ENCODE data around the gene YEATS4.

- no peak for TF ChIP-seq REST (IDR thresholded peaks at IDR 0.05; ENCODE audit: insufficient read depth in 1 of 2, low read depth in 2 of 2, low read length in 1 of 2)
- TF ChIP-seq CTCF (IDR thresholded peaks at IDR 0.05), result no peak
- no peak for TF ChIP-seq SIN3A (IDR thresholded peaks at IDR 0.05; ENCODE audit: borderline replicate concordance, insufficient read depth, low read depth, low read length)
Observed at GRCh38 chr12:69423037-69423905, 63.7 kb downstream of the YEATS4 start.

Measured in Panc1 (cell line).